Prostate gland (tissue), 2 donors: Measurements from ENCODE around the gene GALP. TPM values are rescaled to one million over a fixed set of nuclear protein-coding genes. Genes with fewer than 3 reads are reported as not detected.

ENCODE experiments used
- DNase-seq: peaks from one replicate; pipeline ENCODE4 v3.0.0-alpha.2; 2019; ENCODE audit warnings: low spot score
- H3K27ac ChIP-seq, 2 donors: fragments of 200-600 bp; sonication (generic); 2 replicates each; pipeline ENCODE4 v1.5.1; 2017 to 2019
- H3K27me3 ChIP-seq: fragments of 200-600 bp; sonication (generic); replicated peaks from 2 replicates; pipeline ENCODE4 v1.5.1; 2019; ENCODE audit not compliant: insufficient read depth
- H3K36me3 ChIP-seq, 2 donors: fragments of 200-600 bp; sonication (generic); 1 replicate in 1 of 2; 2 replicates in 1 of 2; pipeline versions ENCODE4 v1.5.1 to v1.8.1; 2017 to 2019
- H3K4me1 ChIP-seq: fragments of 200-600 bp; sonication (generic); replicated peaks from 2 replicates; pipeline ENCODE4 v1.5.1; 2019
- H3K4me3 ChIP-seq, 2 donors: fragments of 200-600 bp; sonication (generic); 2 replicates each; pipeline ENCODE4 v1.5.1; 2017 to 2019
- H3K9me3 ChIP-seq: fragments of 200-600 bp; sonication (generic); 2 replicates; pipeline ENCODE4 v1.5.1; 2017
- POLR2A ChIP-seq: fragments of 450-650 bp; IDR thresholded peaks from one replicate; pipeline ENCODE4 v1.6.1; 2016; ENCODE audit warnings: antibody characterized with exemption, mild to moderate bottlenecking
- POLR2AphosphoS5 ChIP-seq: sonication (generic); formaldehyde crosslinking; IDR thresholded peaks from one replicate; pipeline ENCODE4 v1.6.1; 2017; ENCODE audit warnings: antibody characterized with exemption
- WGBS: methylation state at CpG from one replicate; pipeline ENCODE4 v1.1.5; 2018; 5-methylcytosine and 5-hydroxymethylcytosine counted together
- intact Hi-C: fragments of 100-400 bp; cut with DNase I; formaldehyde crosslinking; loops from one replicate; pipeline ENCODE4 v1.14.2; 2022
- small RNA-seq, 2 donors: library from RNA; depleted of rRNA; stranded (forward); fragments of <200 nt; gene quantifications; one replicate each; pipeline ENCODE3, GENCODE V24; 2016
- total RNA-seq, 2 donors: library from RNA; depleted of rRNA; stranded (reverse); fragments of >200 nt; gene quantifications; one replicate each; pipeline ENCODE4 v1.1.0, GENCODE V29; 2016
- TF ChIP-seq, protein P1 (sequence below), 4 experiments: fragments of 200-600 bp in 2 of 4; fragments of 450-650 bp in 2 of 4; sonication (generic) in 2 of 4; IDR thresholded peaks; 1 replicate in 3 of 4; 2 replicates in 1 of 4; pipeline ENCODE4 v1.5.1; 2016 to 2019; ENCODE audit warnings: antibody characterized with exemption in 4 of 4, mild to moderate bottlenecking in 2 of 4, moderate library complexity in 2 of 4

GALP gene
- total RNA-seq, 2 donors from 2014 or later: not detected

DNA sequence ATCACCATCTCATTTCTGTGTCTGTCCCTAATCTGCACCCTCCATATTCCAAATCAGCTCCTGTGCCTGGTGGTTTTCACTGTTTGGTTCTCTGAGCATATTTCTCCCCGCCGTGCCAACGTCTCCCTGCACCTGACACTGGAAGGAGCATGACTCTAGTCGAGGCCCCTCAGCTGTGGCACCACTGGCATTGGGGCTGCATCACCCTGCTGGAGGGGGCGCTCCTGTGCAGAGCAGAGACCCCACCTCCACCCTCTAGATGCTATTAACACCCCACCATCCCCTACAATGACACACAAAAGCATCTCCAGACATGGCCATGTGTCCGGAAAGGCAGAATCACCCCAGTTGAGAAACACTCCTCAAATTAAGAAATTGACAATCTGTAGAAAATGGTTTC is 47.1 kb downstream of the GALP start:
- no peak overlapping the region for H3K4me3 ChIP-seq
- intact Hi-C loops: no loop called here
- no peak overlapping the region for H3K27ac ChIP-seq
- no peaks in the 10 kb centered on the region for H3K4me1 ChIP-seq
- TF ChIP-seq, protein P1, sequence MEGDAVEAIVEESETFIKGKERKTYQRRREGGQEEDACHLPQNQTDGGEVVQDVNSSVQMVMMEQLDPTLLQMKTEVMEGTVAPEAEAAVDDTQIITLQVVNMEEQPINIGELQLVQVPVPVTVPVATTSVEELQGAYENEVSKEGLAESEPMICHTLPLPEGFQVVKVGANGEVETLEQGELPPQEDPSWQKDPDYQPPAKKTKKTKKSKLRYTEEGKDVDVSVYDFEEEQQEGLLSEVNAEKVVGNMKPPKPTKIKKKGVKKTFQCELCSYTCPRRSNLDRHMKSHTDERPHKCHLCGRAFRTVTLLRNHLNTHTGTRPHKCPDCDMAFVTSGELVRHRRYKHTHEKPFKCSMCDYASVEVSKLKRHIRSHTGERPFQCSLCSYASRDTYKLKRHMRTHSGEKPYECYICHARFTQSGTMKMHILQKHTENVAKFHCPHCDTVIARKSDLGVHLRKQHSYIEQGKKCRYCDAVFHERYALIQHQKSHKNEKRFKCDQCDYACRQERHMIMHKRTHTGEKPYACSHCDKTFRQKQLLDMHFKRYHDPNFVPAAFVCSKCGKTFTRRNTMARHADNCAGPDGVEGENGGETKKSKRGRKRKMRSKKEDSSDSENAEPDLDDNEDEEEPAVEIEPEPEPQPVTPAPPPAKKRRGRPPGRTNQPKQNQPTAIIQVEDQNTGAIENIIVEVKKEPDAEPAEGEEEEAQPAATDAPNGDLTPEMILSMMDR (IDR thresholded peaks at IDR 0.05): no peak
- TF ChIP-seq POLR2A (no peak), POLR2AphosphoS5 (no peak)
- H3K27me3 ChIP-seq: no peaks in the 10 kb centered on the region
- H3K9me3 ChIP-seq: no peaks in the 10 kb centered on the region
- WGBS: 72% methylated on average over 6 of the region's 6 CpGs
- H3K36me3 ChIP-seq: no peaks in the 10 kb centered on the region
- no peak for DNase-seq

DNA sequence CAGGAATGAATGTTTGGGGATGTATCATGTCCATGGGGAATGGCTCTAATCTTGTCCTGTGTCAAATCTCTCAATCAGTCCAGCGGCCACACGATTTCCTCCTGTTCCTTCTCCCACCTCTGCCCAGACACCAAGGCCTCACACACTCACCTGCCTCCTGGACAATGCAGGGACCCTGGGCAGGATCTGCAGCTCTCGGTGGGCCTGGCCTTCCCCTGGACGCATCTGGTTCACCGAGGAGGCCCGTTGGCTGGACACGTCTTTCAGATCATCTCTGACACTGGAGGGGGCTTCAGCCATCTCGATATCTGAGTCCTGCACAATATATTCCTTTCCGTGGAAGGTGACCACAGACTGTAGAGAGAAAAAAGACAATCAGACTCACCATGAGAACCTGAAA is 47.7 kb downstream of the GALP start:
- Histone ChIP-seq H3K36me3 (no peaks in the 10 kb centered on the region), H3K9me3 (no peaks in the 10 kb centered on the region), H3K27ac (no peak overlapping the region), H3K27me3 (no peaks in the 10 kb centered on the region), H3K4me1 (no peaks in the 10 kb centered on the region), H3K4me3 (no peak overlapping the region)
- no peak for TF ChIP-seq POLR2A
- TF ChIP-seq, protein P1 (IDR thresholded peaks at IDR 0.05): no peak
- TF ChIP-seq POLR2AphosphoS5: no peak
- no peak for DNase-seq
- intact Hi-C loops: no loop called here
- WGBS: 93% methylated on average over 9 of the region's 9 CpGs

Small RNA genes lying within 50 kb of the gene (small RNA-seq; reads per million reads assigned to genes)
- 0 reads per million in 2 donors for gene AC024580.2

Other genes with a start within 250 kb of the GALP start
- gene NLRP13, start 243.7 kb upstream of the GALP start, total RNA-seq: not detected
- gene NLRP8, start 228.2 kb upstream of the GALP start, total RNA-seq: under 1 TPM; 0.05 to 0.51 TPM
- gene NLRP5, start 189.2 kb upstream of the GALP start, total RNA-seq: under 1 TPM in 1 of 2 donors, not detected in 1; 0.34 TPM
- 10 to 100 TPM; 28.2 to 47.5 TPM for gene ZNF787, start 54.7 kb upstream of the GALP start, total RNA-seq
- gene ZNF444, start 34.7 kb upstream of the GALP start, total RNA-seq: 100 to 1,000 TPM in 1 of 2 donors, 10 to 100 TPM in 1; 62.0 to 105 TPM
- 1 to 10 TPM in 1 of 2 donors, not detected in 1; 1.9 TPM for gene ZSCAN5B, start 21.8 kb downstream of the GALP start, total RNA-seq
- not detected for gene ZSCAN5C, start 26.3 kb downstream of the GALP start, total RNA-seq
- not detected for gene EDDM13, start 96.7 kb downstream of the GALP start, total RNA-seq
- gene ZSCAN5A, start 138.8 kb downstream of the GALP start, total RNA-seq: 10 to 100 TPM; 13.3 to 21.9 TPM
- 10 to 100 TPM in 1 of 2 donors, 1 to 10 TPM in 1; 6.4 to 12.4 TPM for gene ZNF582, start 217.5 kb downstream of the GALP start, total RNA-seq
- gene ZNF583, start 228.3 kb downstream of the GALP start, total RNA-seq: 1 to 10 TPM; 3.6 to 5.2 TPM